IMR-90 (cell line): Measurements from ENCODE around the gene TUB. TPM values are rescaled to one million over a fixed set of nuclear protein-coding genes. Genes with fewer than 3 reads are reported as not detected.

Experiments
- ATAC-seq: fragments of 200-7000 bp; cut with Tn5 transposase; 2 replicates; pipeline ENCODE4 v1.9.1; 2020; ENCODE audit warnings: low read depth, mild to moderate bottlenecking, moderate library complexity
- BruUV-seq: library from RNA; stranded (reverse); fragments of 400-500 nt; replicated peaks from 2 replicates; lab custom pipeline; 2021; lab: Mats Ljungman, UMichigan
- CTCF ChIA-PET: fragments of 300-600 bp; formaldehyde crosslinking; extraction: SDS; loops from one replicate; lab custom pipeline; 2021; ENCODE audit warnings: antibody characterized with exemption; lab: Yijun Ruan, JAX
- POLR2A ChIA-PET: fragments of 300-600 bp; sonication (Branson Sonifier 250); formaldehyde crosslinking; loops from one replicate; lab custom pipeline; 2022; ENCODE audit warnings: antibody characterized with exemption; ENCODE audit not compliant: unreplicated experiment; lab: Charles Lee
- DNase-seq: peaks from one replicate; pipeline ENCODE4 v3.0.0; 2013
- H2AFZ ChIP-seq: replicated peaks from 2 replicates; pipeline ENCODE3; 2013; ENCODE audit warnings: low read length, mild to moderate bottlenecking; ENCODE audit not compliant: poor library complexity
- H2AK5ac ChIP-seq: 2 replicates; pipeline ENCODE4 v1.6.1; 2013; ENCODE audit warnings: low read depth, low read length, inconsistent platforms
- H2AK9ac ChIP-seq: replicated peaks from 2 replicates; pipeline ENCODE3; 2013; ENCODE audit warnings: mild to moderate bottlenecking, low read depth, low read length, moderate library complexity; ENCODE audit not compliant: poor library complexity
- H2BK120ac ChIP-seq: 2 replicates; pipeline ENCODE4 v1.6.1; 2013; ENCODE audit warnings: low read depth, low read length, inconsistent platforms
- H2BK15ac ChIP-seq: 3 replicates; pipeline ENCODE4 v1.6.1; 2013; ENCODE audit warnings: low read depth, low read length, inconsistent platforms
- H2BK20ac ChIP-seq: 2 replicates; pipeline ENCODE4 v1.6.1; 2013; ENCODE audit warnings: low read depth, mild to moderate bottlenecking, inconsistent platforms, low read length, moderate library complexity
- H2BK5ac ChIP-seq: 2 replicates; pipeline ENCODE4 v1.6.1; 2013; ENCODE audit warnings: mild to moderate bottlenecking, low read depth, low read length, inconsistent platforms; ENCODE audit not compliant: poor library complexity, severe bottlenecking
- H3K14ac ChIP-seq: replicated peaks from 2 replicates; pipeline ENCODE4 v1.6.1; 2013; ENCODE audit warnings: low read depth, low read length, inconsistent platforms
- H3K18ac ChIP-seq: 2 replicates; pipeline ENCODE4 v1.6.1; 2013; ENCODE audit warnings: low read depth, low read length, control low read depth
- H3K23ac ChIP-seq: 2 replicates; pipeline ENCODE4 v1.6.1; 2013; ENCODE audit warnings: low read depth, low read length, inconsistent platforms
- H3K27ac ChIP-seq: 2 replicates; pipeline ENCODE4 v1.5.1; 2013; ENCODE audit warnings: mild to moderate bottlenecking, control low read depth, low read length; ENCODE audit not compliant: insufficient read depth
- H3K27me3 ChIP-seq: 2 replicates; pipeline ENCODE4 v1.6.1; 2013; ENCODE audit warnings: low read length; ENCODE audit not compliant: control insufficient read depth, insufficient read depth
- H3K36me3 ChIP-seq: 2 replicates; pipeline ENCODE4 v1.6.1; 2013; ENCODE audit warnings: low read length, mixed read lengths; ENCODE audit not compliant: control insufficient read depth, insufficient read depth
- H3K4ac ChIP-seq: 2 replicates; pipeline ENCODE4 v1.6.1; 2013; ENCODE audit warnings: low read depth, low read length, inconsistent platforms
- H3K4me1 ChIP-seq: 2 replicates; pipeline ENCODE4 v1.6.1; 2013; ENCODE audit warnings: low read length, mixed read lengths; ENCODE audit not compliant: control insufficient read depth, insufficient read depth
- H3K4me2 ChIP-seq: 2 replicates; pipeline ENCODE4 v1.6.1; 2013; ENCODE audit warnings: low read depth, mild to moderate bottlenecking, control low read depth, low read length, moderate library complexity
- H3K4me3 ChIP-seq: 2 replicates; pipeline ENCODE4 v1.5.1; 2013; ENCODE audit warnings: low read depth, mild to moderate bottlenecking, control low read depth, low read length, moderate library complexity; ENCODE audit not compliant: insufficient read depth
- H3K56ac ChIP-seq: 2 replicates; pipeline ENCODE4 v1.6.1; 2013; ENCODE audit warnings: low read length, inconsistent platforms; ENCODE audit not compliant: insufficient read depth; ENCODE audit errors: extremely low read depth
- H3K79me1 ChIP-seq, 2 experiments: 2 replicates each; pipeline ENCODE4 v1.6.1; 2013; ENCODE audit warnings: low read length in 2 of 2, inconsistent platforms in 1 of 2, low read depth in 1 of 2
- H3K9ac ChIP-seq: 2 replicates; pipeline ENCODE4 v1.6.1; 2013; ENCODE audit warnings: low read depth, low read length, control low read depth
- H3K9me1 ChIP-seq: 2 replicates; pipeline ENCODE4 v1.6.1; 2013; ENCODE audit warnings: low read length, inconsistent platforms; ENCODE audit not compliant: insufficient read depth
- H3K9me3 ChIP-seq: 2 replicates; pipeline ENCODE4 v1.6.1; 2013; ENCODE audit warnings: low read length; ENCODE audit not compliant: control insufficient read depth, insufficient read depth
- H4K20me1 ChIP-seq: 2 replicates; pipeline ENCODE4 v1.6.1; 2013; ENCODE audit warnings: low read length, inconsistent platforms; ENCODE audit not compliant: insufficient read depth
- H4K5ac ChIP-seq: 2 replicates; pipeline ENCODE4 v1.6.1; 2013; ENCODE audit warnings: mild to moderate bottlenecking, low read depth, low read length, control low read depth
- H4K8ac ChIP-seq, 2 experiments: 2 replicates each; pipeline ENCODE4 v1.6.1; 2013; ENCODE audit warnings: low read depth in 2 of 2, low read length in 2 of 2, control low read depth in 1 of 2, inconsistent platforms in 1 of 2
- H4K91ac ChIP-seq: 2 replicates; pipeline ENCODE4 v1.6.1; 2013; ENCODE audit warnings: low read depth, low read length, inconsistent platforms; ENCODE audit not compliant: insufficient read depth
- BHLHE40 ChIP-seq: fragments of 150-350 bp; IDR thresholded peaks from 2 replicates; pipeline ENCODE4 v1.6.1; 2016; ENCODE audit warnings: mild to moderate bottlenecking, low read depth, low read length
- MAZ ChIP-seq: IDR thresholded peaks from 2 replicates; pipeline ENCODE4 v1.6.1; 2012; ENCODE audit warnings: low read depth, mild to moderate bottlenecking, low read length, improper control_type of control experiment, moderate library complexity, borderline replicate concordance
- NFE2L2 ChIP-seq: fragments of 150-350 bp; IDR thresholded peaks from 2 replicates; pipeline ENCODE4 v1.6.1; 2016; ENCODE audit warnings: low read depth, mild to moderate bottlenecking, low read length
- WGBS, 2 experiments: methylation state at CpG; one replicate each; pipeline versions ENCODE4 v1.1.5 to v1.1.7; 2013; ENCODE audit warnings: missing lambda C conversion rate in 2 of 2; ENCODE audit not compliant: insufficient read length in 1 of 2; ENCODE audit errors: extremely low coverage in 2 of 2; 5-methylcytosine and 5-hydroxymethylcytosine counted together
- dilution Hi-C: fragments of 300-500 bp; cut with HindIII; formaldehyde crosslinking; loops from one replicate; pipeline ENCODE4 v1.14.3; 2018; ENCODE audit warnings: low sequenced_read_pairs; ENCODE audit not compliant: unreplicated experiment
- in situ Hi-C: fragments of 300-500 bp; cut with MboI; formaldehyde crosslinking; loops from 3 replicates; pipeline ENCODE4 v1.14.3; 2019; ENCODE audit warnings: low sequenced_read_pairs, inconsistent platforms, mixed read lengths
- intact Hi-C: fragments of 100-400 bp; cut with micrococcal nuclease; formaldehyde crosslinking; loops from 2 replicates; pipeline ENCODE4 v1.10.0; 2022
- polyA plus RNA-seq, 3 experiments: library from polyadenylated mRNA; depleted of rRNA; stranded (reverse); fragments of >200 nt; gene quantifications; 2 replicates each; pipeline ENCODE4 v1.2.3, GENCODE V29; 2012; ENCODE audit warnings: low replicate concordance in 1 of 3
- total RNA-seq: library from RNA; depleted of rRNA; stranded (reverse); fragments of >200 nt; gene quantifications from 2 replicates; pipeline ENCODE4 v1.2.3, GENCODE V29; 2012
- TF ChIP-seq, protein P1 (sequence below): fragments of 150-350 bp; IDR thresholded peaks from 2 replicates; pipeline ENCODE4 v1.6.1; 2017; ENCODE audit warnings: mild to moderate bottlenecking, antibody characterized with exemption, low read length, low read depth
- TF ChIP-seq, protein P2 (sequence below): conservative IDR thresholded peaks from 2 replicates; pipeline ENCODE4 v1.5.1; 2012; ENCODE audit warnings: mild to moderate bottlenecking, low read depth, low read length, improper control_type of control experiment

Gene TUB
- total and polyA plus RNA-seq, 2 of the 4 experiments (the other 2 are of a cell fraction), result 11.8 to 12.9 TPM

DNA sequence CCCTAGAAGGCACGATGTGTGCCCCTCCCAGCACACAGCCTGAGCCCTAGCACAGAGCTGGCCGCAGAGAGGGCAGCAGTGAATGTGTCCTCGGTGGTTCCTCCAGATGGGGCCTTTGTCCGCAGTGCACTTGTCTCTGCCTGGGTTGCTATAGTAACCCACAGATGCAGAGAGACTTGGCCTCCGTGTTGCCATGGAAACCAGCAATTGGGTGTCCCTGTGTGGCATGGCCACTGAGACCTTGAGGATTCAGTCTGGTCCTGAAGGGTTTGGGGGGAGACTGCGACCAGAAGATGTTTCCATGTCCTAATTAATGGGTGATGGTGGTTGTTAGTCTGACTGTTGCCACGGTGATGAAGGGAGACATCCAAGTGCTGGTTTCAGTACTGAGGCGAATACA, 42.6 kb upstream of the TUB start (continued):
- TF ChIP-seq BHLHE40 (no peak), MAZ (no peak)
- TF ChIP-seq, protein P1, sequence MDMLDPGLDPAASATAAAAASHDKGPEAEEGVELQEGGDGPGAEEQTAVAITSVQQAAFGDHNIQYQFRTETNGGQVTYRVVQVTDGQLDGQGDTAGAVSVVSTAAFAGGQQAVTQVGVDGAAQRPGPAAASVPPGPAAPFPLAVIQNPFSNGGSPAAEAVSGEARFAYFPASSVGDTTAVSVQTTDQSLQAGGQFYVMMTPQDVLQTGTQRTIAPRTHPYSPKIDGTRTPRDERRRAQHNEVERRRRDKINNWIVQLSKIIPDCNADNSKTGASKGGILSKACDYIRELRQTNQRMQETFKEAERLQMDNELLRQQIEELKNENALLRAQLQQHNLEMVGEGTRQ, result no peak

DNA sequence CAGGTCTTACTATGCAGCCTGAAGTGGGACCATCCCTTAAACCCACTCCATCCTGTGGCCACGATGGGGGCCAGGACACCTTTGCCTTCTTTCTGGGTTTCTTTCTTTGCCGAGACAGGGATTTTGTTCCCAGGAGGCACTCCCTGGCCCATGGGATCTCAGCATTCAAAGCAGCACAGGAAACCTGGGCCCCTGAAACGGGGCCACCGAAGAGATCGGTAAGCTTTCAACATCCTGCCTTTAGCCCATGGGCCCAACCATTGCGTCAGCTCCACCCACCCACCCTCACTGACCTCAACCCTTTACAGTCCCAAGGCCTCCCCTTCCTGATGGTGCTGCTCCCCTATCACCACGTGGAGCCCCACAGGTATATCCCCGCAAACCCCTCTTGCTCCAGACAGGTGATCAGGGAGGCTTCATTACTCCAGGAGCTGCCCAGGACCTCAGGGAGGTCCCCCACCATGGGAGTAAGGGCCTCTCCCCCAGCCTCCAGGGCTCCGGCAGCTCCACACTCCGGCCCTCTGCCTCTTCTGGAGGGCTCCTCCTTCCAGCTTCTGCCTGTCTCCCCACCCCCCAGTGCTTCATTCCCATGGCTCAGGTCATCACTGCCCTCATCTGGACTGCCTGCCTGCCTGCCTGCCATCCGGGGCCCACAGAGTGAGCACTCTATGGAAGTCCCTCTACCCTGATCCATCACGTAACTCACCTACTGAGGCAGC, 42.0 kb upstream of the TUB start:
- Histone ChIP-seq H3K9me3 (no peaks in the 10 kb centered on the region), H3K56ac (no peak overlapping the region), H3K27me3 (peaks cover 6% of the 10 kb centered on the region; the same call in 1 of the 2 replicates), H2BK20ac (no peak overlapping the region), H2AFZ (no peak overlapping the region), H3K36me3 (no peaks in the 10 kb centered on the region), H3K4me1 (no peaks in the 10 kb centered on the region), H4K91ac (no peak overlapping the region), H4K20me1 (no peaks in the 10 kb centered on the region), H4K5ac (no peak overlapping the region), H3K79me1 (no peaks in the 10 kb centered on the region), H3K27ac (no peak overlapping the region), H3K4me2 (no peak overlapping the region), H3K18ac (no peak overlapping the region), H2BK120ac (no peak overlapping the region), H3K14ac (no peak overlapping the region), H2AK5ac (no peak overlapping the region), H3K9ac (no peak overlapping the region), H3K4ac (no peak overlapping the region), H3K4me3 (no peak overlapping the region), H3K9me1 (no peaks in the 10 kb centered on the region), H2AK9ac (no peak overlapping the region), H2BK15ac (no peak overlapping the region), H4K8ac (no peak overlapping the region), H3K23ac (no peak overlapping the region), H2BK5ac (no peak overlapping the region)
- BruUV-seq, result no TSS peak
- 96% methylated on average over 4 of the region's 12 CpGs; no CpG with 5 or more reads in 1 of the 2 experiments for WGBS, 2 experiments
- intact Hi-C loops (no loop called here), in situ Hi-C loops (loop anchor here (10.0 kb wide), 1 partner anchor 56 kb away; no protein-coding TSS in a partner anchor), dilution Hi-C loops (no loop called here)
- ATAC-seq, result no peak
- CTCF ChIA-PET, result interaction anchor here (0.6 kb wide), 1 partner anchor 1872 kb away, joined by 3 read pairs; no protein-coding TSS in a partner anchor
- no peak for DNase-seq
- POLR2A ChIA-PET, result no interaction called here
- TF ChIP-seq, protein P2, sequence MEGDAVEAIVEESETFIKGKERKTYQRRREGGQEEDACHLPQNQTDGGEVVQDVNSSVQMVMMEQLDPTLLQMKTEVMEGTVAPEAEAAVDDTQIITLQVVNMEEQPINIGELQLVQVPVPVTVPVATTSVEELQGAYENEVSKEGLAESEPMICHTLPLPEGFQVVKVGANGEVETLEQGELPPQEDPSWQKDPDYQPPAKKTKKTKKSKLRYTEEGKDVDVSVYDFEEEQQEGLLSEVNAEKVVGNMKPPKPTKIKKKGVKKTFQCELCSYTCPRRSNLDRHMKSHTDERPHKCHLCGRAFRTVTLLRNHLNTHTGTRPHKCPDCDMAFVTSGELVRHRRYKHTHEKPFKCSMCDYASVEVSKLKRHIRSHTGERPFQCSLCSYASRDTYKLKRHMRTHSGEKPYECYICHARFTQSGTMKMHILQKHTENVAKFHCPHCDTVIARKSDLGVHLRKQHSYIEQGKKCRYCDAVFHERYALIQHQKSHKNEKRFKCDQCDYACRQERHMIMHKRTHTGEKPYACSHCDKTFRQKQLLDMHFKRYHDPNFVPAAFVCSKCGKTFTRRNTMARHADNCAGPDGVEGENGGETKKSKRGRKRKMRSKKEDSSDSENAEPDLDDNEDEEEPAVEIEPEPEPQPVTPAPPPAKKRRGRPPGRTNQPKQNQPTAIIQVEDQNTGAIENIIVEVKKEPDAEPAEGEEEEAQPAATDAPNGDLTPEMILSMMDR, result no peak
- TF ChIP-seq NFE2L2, result no peak
